HG03103 (cell line): ENCODE data around the gene KLF13.

Experiments
- ATAC-seq: cut with Tn5 transposase; IDR thresholded peaks from one replicate; pipeline ENCODE4 v1.9.1; 2021; ENCODE audit warnings: low read depth; ENCODE audit not compliant: unreplicated experiment

The KLF13 gene

GRCh38 chr15:31360843-31361763 lies 34.5 kb downstream of the KLF13 start:
- ATAC-seq: peak; percentile 47

DNA sequence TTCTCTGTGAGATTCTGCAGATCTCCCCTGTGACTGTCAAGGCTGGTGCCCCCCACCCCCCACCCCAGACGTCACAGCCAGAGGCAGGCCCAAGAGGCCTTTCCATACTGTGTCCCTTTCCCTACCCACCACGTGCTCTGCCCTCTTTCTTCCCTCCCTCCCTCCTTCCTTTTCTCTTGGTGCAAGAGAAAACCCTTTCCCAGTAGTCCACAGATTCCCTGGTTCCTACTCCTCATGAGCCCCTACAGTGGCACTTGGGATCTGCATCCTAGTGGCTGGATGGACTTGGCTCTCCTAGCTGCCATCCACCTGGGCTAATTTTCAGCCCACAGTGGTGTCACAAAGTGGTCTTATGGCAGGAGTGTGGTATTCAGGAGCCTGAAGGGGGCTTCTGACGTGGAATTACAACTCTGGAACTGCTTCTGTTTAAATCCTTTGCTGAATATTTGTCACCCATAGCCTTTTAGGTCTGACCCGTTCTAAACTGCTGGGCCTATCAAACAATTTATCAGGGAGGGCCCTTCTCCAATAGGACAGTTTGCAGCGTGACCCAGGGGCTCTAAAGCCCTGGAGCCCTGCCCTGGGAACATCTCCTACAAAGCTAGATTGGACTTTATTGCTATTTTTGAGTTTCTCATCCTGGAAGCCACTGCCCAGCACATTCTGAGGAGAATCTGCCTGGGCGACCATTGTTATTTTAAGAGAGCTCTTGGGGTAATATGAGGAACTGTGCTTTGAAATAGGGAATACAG lies 35.3 kb downstream of the KLF13 start:
- ATAC-seq: no peak

DNA sequence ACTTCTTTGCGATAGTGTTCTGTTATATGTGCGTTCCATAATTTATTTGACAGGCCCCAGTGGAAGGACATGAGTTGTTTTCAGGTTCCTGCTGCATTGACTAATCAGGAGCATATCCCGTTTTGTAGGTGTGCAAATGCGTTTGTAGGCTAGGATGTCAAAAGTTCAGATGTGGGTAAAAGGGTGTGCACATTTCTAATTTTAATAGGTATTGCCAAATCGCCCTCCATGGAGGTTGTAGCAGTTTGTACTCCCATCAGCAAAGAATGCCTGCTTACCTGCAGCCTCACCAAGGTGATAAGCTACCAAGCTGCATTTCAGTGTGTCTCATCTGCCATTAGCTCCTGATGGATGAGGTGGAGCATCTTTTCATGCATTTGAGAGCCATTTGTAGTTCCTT lies 36.3 kb downstream of the KLF13 start:
- ATAC-seq: no peak

DNA sequence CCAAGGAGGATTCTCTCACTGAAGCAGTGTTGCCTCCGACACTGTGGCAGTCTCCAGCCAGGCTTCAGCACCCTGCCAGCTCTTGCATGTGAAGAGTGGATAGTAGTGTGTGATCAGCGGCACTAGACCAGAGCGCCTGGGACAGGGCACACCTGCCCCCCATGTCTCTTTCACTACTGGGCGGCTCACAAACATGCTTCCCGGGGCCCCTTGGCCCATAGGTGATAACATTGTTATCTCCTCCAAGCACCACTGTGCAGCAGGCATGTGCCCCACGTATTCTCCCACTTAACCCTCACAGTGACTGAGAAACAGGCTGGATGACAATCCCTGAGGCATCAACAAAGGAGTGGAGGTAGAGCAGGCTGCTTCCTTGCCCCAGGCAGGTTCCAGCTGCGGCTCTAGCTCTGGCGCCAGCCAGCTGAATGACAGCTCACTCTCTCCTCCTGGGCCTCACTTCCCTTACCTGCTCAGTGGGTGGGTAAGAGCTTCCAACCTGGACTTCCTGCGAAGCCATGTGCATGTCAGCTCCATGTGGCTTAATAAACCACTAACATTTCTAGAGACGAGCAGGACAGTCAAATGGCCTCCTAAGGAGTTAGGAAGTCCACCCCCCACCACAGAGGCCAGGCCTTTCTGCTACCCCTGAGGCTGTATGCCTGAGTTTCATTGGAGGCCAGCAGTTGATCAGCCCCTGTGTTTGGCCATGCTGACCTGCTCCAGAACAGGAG lies 37.8 kb downstream of the KLF13 start:
- ATAC-seq: no peak

DNA sequence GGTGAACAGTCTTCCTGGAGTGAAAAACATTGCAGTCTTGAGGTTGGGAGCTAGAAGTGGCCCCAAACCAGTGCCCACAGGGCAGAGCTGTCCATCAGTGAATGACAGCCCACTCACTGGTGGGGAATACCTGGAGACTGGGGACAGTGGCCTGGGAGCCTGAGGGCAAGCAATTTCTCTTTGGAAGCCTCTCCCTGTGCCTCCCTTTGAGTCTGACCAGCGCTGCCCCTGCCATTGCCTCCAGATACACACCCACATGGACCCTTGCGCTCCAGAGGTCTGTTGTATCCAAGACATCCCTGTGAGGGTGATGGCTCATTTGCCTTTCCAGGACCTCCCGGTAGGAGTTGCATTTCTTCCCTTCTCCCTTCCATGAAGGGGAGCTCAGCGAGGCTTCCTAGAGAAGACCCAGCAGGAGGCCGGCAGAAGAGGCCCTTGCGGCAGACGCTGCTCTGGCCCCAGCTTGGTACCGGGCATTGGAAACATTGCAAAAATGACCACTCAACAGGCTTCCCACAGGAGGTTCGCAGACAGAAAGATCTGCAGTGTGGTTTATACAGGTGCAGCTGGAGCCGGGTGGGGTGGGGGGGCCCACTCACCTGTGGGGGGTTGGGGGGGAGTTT lies 38.5 kb downstream of the KLF13 start:
- no peak for ATAC-seq

GRCh38 chr15:31365655-31366127 lies 39.1 kb downstream of the KLF13 start:
- peak; percentile 36 for ATAC-seq

DNA sequence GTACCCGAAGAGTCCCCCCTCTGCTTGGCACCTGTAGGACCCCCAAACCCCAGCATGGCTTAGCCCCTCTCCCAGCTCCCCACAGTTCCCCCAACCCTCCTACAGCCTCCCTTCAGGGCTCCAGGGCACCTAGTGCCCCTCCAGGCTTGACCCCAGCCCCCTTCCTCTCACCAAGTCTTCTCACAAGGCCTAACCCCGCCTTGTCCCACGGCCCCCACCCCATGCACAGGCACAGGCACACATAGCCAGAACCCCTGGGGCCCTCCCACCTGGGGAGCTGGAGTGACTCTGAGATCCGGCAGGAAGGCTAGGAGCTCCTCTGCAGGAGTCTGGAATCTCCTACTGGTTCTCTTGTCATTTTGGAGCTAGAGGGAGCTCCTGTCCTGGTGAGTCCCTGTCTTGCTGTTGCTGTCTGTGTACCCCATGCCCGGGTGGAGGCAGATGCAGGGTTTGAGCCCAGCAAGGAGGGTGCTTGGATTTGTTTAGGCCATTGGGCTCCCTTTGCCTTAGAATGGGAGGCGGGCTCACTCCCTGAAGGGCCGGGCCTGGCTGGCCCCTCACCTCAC lies 39.6 kb downstream of the KLF13 start:
- no peak for ATAC-seq

DNA sequence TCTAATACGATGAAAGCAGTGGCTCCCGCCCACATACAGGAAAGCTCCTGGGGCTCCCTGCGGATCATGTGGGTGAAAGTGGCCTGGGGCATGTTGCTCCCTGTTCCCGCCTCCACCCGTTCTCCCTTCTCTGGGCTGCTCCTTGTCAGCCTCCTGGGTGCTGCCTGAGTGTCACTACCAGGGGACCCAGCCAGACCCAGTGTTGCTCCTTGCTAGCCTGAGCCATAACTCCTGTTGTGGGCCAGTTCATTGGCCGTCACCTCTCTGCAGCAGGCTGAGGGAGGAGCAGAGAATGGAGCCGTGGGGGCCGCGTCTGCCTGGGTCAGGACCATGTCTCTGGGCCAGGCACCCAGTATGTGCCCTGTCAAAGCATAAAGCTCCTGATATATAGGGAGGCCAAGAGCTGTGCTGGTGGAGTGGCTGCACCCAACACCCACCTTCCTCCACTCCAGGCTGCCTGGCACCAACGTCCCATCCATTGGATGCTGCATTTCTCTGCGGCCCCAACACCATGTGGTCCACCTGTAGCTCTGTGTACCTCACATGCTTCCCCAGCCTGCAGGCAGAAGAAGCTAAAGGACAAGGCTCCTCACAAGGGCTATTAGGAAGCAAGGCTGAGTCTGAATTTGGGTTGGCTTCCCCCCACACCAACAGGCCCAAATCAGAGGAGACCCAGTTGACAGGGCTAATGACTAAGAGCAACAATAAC lies 40.5 kb downstream of the KLF13 start:
- no peak for ATAC-seq

GRCh38 chr15:31367730-31368344 lies 41.2 kb downstream of the KLF13 start:
- no peak for ATAC-seq

DNA sequence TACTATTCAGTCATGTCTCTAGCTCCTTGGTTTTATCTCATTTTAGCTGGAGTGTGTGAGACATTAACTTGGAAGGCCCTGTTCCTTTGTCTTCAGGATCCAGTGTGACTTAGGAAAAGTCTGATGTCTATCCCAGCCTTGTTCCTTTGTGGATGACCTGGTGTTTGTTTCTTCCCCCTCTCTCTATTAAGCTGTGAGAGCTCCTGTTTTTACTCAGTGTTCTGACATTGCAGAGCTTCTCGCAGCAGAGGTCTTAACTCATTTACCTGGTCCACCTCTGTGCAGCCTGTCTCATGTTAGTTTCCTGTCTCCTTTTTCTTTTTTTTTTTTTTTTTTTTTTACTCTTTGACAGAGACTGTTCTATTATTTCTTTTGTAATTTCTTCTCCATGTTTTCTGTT lies 43.1 kb downstream of the KLF13 start:
- no peak for ATAC-seq

DNA sequence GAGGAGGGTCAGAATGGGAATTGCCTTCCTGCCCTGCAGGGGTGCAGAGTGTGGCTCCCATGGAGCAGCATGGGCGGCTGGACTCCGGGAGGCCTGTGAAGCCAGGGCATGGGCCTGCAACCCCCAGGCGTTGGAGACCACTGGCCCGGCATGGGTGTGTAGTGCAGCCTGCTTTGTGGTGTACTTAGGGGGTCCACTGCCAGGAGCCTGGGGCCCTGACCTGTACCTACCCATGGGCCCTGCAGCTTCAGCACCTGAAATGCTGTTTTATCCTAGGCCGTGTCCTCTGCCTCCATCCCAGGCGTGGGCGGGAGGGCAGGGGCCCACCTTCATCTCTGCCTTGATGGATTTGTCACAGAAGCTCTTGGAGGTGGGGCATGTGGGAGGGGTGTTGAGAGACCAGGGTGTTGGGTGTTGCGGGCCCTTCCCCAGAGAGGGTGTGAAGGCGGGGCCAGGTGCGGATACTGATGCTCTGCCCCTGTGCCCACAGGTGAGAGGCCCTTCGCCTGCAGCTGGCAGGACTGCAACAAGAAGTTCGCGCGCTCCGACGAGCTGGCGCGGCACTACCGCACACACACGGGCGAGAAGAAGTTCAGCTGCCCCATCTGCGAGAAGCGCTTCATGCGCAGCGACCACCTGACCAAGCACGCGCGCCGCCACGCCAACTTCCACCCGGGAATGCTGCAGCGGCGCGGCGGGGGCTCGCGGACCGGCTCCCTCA lies 45.0 kb downstream of the KLF13 start:
- no peak for ATAC-seq

- no peak for ATAC-seq
These were observed 46.0 kb downstream of the KLF13 start for GRCh38 chr15:31372635-31373091.

GRCh38 chr15:31373096-31373865 lies 46.6 kb downstream of the KLF13 start:
- ATAC-seq: no peak

GRCh38 chr15:31373970-31374369 lies 47.3 kb downstream of the KLF13 start:
- ATAC-seq: no peak

DNA sequence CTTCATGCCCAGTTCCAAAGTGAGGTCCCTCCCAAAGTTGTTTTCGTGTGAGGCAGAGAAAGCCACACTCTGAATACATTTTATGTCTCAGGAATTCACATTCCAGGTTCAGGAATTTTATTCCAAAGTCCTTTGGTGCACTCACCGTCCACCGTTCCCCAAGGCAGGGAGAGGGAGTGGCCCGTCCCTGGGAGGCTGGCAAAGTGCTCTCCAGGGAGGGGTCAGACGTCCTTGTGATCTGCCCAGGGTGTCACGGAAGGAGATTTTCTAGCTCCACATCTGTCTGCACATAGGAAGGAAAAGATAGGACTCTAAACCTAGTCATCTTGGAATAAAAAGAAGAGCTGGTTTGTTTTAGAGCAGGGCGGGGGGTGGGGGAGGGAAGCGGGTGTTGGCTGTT lies 47.9 kb downstream of the KLF13 start:
- ATAC-seq: no peak

DNA sequence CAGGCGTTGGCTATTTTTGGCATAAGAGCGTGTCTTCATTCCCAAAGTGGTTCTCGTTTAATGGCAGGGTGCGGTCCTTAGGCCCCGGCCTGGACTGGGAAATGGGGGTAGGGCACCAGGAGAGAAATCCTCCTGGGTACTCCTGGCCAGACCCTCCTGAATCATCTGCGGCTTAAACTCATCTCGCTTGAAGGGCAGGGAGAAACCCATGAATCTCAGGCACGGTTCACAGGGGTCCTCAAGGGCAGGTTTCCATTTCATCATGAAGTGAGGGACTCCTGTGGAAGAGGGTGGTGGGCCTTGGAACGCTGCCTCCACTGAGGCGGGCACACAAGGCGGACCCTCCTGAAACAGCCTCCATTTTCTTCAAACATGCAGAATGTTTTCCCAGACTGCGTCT lies 48.4 kb downstream of the KLF13 start:
- no peak for ATAC-seq

DNA sequence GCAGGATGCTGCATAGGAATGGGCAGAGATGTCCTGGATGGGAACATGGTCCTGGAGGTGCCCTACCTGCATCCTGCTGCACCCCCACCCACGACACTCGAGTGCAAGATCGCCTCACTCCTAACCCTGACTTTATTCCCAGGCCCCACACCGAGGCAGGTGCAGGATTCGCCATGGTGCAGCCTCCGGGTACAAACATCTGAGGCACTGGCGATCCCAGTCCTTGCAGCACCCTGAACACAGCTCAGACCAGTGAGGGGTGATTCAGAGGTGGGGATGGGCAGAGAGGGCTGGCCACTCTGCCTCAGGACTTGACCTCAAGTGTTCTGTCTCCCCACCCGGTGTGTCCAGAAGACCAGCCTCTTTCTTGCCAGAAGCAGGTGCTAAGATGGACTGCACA lies 49.1 kb downstream of the KLF13 start:
- ATAC-seq: no peak

DNA sequence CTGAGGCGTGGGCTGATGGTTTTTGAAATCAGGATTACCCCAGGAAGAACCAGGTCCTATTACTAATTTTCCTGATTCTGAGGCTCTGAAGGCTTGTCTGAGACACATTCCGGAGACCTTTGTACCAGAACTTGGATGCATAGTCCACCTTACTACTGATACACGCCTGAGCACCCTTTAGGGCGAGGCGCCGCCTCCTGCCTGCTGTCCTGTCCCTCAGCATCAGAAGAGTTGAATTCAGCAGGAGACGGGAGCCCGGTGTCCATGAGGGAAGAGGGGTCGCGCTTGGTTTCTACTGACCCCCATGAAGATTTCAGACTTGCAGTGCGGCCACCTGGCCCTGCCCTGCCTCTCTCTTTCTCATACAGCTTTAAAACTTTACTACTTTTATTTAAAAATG lies 49.9 kb downstream of the KLF13 start:
- no peak for ATAC-seq
